Measurements from ENCODE around the gene MFSD2A.
"Not testable (repeated sequence)": the region's sequence is repeated elsewhere in the genome, so short reads cannot be mapped to it uniquely, and the experiment has no call there.

MFSD2A gene

DNA sequence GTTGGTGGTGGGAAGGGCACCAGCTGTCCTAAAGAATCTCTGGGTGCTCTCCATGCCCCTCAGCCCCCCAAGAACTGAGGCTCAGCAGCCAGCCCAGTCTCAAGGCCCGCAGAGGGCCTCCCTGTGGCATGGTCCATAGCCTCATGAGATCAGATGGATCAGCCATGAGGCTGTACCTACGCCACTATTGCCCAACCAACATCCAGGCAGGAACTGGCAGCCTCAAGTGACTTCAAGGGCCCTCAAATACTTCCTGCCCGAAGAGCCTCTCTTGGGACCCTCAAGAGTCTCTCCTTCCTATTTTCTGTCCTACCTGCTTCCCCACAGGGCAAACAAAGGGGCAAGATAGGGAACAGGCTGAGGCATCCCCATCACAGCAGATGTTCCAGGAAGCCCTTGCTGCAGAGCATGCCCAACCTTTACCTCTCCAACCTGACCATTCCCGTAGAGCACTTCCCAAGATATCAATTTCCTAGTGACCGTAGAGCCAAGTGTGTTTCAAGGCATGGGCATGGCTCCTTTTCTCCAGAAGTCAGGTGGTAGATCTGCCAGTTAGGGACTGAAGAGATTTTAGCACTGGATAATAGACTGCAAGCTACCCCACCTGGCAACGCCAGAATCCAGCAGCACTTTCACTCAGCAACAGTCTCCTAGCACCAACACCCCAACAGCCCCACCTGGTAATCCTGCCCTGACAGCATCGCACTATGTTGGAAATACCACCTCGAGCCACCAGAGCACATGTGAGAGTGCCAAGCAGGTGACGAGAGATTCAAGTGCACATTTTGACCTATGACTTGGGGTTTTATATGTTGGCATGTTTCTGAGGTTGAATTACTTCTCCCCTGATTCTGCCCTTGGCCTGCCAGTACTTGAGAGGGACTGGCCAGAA lies 13.7 kb upstream of the MFSD2A start:
- no peak for DNase-seq

DNA sequence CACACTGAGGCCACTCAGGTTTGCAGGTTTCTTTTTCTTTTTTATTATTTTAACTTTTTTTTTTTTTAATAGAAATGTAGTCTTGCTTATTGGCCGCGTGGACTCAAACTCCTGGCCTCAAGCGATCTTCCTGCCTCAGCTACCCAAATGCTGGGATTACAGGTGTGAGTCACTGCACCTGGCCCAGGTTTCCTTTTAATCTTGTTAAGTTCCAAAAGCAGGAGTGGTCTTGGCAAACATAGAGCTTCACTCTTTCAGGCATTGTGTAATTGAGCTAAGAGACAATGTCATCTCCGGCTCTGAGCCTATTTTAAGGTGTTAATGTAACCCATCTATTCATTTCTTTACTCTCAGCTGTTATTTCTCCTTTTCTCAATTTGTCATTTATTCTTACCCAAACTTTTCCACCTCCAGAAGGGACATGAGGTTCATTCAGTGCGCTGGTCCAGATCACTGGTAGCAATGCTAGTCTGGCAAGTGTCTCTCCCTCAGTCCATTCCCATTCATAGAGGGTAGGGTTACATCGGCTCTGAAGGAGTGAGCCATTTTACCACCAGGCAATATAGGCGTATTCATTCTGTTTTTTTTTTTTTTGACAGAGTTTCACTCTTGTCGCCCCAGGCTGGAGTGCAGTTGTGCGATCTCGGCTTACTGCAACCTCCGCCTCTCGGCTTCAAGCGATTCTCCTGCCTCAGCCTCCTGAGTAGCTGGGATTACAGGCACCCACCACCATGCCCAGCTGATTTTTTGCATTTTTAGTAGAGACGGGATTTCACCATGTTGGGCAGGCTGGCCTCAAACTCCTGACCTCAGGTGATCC lies 11.3 kb upstream of the MFSD2A start:
- no peak for DNase-seq

DNA sequence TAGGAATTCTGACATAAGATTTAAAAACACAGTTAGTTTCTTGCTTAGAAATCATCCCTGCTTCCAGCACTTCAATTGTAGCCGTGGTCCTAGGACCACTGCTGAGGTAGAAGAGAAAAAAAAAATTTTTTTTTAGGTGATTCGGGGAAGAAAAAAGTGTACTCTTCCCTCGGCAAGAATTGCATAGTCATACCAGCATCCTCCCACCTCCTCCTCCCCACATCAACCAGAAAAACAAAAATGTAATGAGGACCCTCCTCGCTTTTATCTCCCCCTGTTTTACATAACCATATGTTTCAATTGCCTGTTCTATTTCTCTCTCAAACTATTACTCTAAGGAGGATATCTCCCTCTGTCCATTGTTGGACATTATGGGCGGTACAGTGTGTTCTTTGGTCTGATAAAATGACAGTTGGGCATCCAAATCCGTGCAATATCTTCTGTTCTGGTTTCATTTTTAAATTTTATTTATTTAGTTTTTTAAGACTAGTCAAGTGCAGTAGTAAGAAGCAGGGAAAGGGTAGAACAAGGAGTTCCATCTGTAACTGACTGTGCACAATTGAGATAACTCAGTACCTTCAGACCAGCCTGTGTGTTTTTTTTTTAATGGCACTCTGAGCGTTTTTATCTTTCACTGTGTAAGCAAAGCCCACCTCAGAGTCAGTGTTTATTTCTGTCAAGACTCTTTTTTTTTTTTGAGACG lies 10.4 kb upstream of the MFSD2A start:
- no peak for DNase-seq

DNA sequence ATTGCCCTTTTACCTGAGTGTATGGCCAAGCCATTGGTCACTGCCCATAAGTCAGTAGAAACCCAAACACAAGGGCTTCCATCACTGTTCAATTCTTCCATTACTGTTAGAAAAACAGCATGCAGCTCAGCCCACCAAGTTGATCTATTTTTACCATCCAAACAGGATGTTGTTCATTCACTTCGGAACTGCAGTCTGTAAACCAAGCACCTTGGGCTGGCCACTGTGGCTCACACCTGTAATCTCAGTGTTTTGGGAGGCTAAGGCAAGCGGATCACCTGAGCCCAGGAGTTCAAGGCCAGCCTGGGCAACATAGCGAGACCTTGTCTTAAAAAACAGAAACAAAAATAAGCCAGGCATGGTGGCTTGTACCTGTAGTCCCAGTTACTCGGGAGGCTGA lies 8.7 kb upstream of the MFSD2A start:
- no peak for DNase-seq

DNA sequence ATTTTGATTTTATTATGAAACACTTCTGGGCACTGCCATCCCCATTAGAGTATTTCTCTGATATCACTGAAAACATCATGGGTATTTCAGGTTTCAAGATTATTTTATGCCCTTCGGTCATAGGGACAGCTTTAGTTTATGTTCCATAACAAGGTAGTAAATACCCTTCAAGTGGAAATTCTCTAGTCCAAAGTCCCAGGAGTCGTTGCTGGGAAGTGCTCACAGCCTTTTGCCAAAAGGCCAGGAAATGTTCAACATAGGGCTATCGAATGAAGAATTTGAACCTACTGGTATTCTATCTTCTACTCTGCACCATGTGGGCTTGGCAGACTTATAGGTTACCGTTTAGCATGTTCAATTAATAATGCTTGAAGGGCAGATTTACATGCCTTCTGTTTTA lies 7.7 kb upstream of the MFSD2A start:
- no peak for DNase-seq

DNA sequence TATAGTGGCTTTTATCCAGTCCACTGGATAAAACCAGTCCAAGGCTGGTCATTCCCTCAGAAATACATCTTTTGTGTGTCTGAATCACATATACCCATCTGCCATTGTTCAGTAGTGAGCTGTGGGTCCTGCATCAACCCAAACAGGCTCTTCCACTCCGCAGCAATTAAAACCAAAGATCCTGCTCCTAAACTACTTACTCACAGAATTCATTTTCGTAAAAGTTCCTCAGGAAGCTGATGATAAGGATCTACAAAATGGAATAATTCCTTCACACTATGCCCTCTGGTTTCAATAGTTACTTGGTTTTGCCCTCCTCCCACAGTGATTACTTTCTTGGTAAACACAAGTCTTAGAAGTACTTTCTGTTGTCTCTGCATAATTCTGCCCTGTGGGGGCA lies 5.1 kb upstream of the MFSD2A start:
- DNase-seq: no peak

DNA sequence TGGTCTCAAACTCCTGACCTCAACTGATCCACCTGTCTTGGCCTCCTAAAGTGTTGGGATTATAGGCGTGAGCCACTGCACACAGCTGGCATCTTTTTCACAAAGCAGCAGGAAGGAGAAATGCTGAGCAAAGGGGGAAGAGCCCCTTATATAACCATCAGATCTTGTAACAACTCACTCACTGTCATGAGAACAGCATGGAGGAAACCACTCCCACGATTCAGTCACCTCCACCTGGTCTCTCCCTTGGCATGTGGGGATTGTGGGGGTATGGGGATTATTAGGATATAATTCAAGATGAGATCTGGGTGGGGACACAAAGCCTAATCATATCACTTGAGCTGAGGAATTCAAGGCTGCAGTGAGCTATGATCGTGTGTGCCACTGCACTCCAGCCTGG lies 3.0 kb upstream of the MFSD2A start:
- DNase-seq: no peak

DNA sequence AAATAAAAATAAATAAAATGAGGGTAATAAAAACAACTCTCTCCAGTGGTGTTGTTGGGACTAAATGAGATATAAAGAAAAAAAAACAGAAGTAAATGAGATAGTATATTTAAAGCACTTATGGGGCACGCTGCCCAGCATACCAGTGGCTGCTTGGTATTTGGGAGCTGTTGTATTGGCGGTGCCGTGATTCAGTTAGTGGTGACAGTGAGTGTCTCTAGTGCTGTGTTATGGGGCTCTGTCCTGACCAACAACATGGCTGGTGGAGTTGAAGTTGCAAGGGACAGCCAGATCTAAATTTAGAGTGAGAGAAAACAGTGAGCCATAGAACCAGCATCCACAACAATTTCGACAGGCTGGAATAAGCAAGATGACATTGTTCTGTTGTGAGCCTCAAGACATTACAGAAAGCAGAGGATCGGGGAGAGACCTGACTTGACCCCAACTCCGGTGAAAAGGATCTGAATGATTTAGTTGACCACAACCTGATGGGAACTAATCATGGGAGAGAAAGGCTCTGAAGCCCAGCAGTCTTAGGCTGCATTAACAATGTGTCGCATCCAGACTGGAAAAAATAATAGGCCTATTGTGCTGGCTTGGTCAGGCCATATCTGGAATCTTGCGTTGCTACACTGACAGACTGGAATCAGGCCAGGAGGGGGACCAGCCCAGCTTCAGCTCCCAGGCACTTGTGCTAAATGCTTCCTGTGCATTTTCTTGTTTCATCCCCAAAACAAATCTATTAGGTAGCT lies 2.4 kb upstream of the MFSD2A start:
- DNase-seq: no peak

DNA sequence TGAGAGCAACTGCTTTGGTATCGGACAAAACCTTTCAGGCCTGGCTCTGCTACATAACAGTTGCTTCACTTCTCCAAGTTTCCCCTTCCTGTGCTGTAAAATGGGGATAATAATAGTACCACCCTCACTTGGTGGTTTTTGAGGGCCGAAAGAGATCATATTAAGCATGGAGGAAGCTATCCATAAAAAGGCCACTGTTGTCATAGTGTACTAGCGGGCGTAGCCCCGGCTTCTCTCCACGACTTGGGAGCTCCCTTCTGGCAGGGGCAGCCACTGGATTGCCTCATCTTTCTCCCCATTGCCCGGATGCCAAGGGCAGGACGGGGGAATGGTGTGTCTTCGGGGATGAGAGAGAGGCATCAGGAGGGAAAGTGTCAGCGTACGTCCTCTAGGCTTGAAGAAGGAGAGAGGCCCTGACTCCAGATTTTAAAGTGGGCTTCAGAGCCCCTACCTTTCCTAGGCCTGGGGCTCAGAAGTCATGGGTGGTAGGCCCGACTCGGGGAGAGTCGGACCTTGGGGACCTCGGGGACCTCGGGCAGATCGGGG lies 548 bp upstream of the MFSD2A start:
- DNase-seq: no peak

DNA sequence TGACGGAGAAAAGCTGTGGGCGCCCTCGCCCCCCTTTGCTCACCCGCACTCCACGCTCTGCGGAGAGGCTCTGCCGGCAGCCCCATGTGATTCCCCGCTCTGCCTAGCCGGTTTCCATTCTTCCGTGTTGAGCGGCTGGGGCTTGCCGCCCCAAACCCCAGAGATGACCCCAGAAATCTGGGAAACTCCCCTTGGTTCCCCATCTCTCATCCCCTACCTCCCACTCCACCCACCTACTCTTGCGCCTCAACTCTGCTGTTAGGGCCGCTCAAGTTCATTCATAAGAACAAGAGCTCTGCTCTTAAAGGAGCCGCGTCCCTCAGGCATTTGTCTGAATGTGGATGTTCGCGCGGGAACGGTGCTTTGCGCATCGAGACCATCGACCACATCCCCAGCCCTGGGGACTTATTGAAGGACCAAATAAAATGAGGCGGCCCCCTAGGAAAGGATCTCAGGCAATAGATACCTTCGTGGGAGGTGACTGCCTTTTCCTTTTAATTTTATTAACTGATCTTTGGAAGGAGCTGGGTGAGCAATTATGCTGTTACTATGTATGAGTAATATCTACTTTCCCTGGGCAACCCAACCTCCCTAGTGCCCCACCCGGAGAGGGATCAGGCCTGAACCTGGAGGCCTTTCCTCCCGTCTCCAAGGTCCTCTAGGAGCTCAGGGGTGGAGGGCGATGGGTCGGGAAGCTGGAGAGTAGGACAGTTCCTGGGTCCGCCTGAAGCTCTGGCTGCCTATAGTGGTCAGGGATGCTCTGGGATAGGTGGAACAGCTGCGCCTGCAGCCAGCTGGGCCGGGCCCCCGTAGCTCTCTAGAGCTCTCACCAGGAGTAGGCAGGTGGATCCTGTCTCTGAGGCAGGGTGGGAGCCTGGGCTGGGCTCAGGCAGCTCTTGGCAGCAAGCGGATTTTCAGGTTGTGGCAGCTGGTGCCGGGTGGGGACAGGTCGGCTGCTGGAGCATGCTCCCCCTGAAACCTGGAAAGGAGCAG lies 898 bp downstream of the MFSD2A start:
- peak; percentile 40 for DNase-seq

DNA sequence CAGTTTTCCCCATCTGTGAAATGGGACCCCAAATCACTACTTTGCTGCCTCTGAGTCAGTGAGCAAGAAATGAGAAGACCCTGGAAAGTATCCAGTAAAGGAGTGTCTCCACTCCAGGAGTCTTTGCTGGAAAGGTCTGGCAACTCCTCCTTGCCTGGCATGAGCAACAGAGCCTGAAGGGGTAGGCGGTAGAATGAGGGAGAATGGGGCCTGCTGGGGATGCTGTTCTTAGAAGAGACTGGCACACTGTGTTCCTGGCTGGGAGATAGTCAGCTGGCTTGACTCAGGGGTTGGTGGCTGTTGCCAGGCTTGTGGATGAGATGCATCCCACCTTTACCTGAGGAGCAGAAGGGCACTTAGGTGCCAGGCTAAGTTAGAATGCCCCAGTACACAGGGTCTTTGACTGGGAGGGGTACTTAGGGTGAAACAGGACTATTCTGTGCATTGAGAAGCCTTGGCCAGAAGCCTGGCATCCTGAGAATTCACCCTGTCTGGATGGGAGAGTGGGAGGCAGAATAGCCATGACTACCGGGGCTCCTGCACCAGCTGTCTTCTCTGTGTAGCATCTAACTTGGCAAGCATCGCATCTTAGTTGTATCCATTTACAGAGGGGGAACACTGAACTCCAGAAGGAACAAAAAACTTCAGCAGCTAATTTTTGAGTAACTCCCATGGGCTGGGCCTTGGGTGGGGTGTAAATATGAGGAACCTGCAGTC lies 2.5 kb downstream of the MFSD2A start:
- no peak for DNase-seq

DNA sequence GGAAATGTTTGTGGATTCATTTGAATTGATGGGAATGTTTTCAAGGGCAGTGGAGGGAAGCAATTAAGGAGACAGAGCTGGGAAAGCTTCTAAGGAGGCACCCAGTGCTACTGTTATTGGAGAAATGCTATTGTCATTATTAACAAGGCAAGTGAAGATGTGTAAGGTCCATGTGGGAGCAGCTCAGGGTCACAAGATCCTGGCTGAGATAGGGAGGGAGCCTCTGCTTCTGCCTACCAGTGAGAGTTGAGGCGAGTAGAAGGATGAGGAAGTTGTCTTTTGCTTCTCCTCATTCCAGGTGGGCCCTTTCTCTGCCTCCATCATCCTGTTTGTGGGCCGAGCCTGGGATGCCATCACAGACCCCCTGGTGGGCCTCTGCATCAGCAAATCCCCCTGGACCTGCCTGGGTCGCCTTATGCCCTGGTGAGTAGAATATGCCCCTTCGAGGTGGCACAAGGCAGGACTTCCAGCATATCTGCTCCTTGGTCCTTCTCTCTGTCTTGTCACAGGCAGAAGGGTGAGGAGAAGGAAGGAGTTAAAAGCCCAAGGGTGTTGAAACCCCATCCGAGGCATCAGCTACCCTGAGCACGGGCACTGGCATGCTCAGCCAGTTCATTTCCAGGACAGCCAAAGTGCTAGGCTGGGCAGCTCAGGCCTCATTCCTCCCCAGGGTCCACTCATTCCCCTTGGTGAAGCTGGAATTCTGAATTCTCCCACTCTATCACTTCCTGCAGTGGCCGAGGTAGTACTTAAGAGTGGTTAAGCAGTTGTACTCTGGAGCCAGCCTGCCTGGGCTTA lies 3.7 kb downstream of the MFSD2A start:
- no peak for DNase-seq

DNA sequence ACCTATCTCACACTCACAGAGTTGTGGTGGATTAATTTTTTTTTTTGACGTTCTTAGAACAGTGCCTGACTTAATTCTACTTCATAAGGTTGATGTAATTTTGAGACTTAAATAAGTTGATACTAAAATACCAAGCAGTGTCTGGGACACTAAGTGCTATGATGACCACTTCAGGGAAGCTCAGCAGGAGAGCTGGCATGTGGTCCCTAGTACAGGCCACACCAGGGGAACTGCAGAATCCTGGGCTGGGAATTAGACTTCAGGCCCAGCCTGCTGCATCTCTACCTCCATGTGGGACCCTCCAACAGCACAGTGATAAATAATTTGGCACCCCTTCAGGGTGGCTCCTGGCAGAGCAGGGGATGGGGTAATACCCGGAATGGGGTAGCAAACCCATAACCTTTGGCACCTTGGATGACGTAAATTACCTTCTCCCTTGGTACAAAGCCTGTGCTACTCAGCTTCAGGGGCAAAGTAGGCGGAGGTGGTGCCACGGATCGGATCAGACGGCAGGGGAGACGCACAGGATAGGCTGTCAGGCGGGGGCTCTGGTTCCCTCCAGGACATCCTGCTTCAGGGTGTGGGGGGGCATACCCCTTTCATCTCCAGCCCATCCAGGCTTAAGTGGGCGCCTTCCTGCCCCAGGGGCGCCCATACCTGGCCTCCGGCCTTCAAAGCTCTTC lies 4.8 kb downstream of the MFSD2A start:
- DNase-seq: no peak

DNA sequence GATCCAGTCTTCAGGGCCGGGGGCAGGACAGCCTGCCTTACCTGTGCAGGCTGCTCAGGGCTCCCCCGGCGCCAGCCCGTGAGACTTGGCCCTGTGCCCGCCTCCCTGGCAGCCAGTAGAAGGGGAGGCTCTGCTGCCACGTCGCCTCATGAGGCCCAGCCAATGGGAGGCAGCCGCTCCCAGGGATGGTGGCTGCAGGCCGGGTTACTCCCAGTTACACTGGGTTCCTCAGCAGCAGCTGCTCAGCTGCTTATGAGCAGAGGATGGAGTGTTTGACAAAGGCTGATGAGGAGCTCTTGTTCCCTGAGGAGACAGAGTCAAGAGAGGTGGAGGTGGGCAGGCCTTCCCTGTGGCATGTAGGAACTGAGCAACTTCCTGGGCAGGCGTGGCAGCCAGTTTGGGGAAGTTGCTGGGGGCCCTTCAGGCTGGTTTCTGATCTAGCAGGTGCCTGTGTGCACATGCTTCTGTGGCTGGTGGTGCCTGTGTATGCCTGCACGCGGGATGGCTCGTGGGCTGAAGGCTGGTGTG lies 5.5 kb downstream of the MFSD2A start:
- DNase-seq: peak; percentile 53

DNA sequence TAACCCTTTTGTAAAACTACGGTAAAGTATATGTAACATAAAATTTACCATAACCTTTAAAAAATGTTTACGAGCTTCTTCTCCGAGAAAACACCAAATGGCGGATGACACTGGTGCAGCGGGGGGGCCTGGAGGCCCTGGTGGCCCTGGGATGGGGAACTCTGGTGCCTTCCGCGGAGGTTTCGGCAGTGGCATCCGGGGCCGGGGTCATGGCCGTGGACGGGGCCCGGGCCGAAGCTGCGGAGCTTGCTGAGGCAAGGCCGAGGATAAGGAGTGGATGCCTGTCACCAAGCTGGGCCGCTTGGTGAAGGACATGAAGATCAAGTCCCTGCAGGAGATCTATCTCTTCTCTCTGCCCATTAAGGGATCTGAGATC lies 7.5 kb downstream of the MFSD2A start:
- DNase-seq: no peak

DNA sequence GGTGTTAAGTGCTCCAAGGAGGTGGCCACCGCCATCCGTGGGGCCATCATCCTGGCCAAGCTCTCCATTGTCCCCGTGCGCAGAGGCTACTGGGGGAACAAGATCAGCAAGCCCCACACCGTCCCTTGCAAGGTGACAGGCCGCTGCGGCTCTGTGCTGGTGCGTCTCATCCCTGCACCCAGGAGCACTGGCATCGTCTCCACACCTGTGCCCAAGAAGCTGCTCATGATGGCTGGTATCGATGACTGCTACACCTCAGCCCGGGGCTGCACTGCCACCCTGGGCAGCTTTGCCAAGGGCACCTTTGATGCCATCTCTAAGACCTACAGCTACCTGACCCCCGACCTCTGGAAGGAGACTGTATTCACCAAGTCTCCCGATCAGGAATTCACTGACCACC lies 8.0 kb downstream of the MFSD2A start:
- not testable (repeated sequence) for DNase-seq

DNA sequence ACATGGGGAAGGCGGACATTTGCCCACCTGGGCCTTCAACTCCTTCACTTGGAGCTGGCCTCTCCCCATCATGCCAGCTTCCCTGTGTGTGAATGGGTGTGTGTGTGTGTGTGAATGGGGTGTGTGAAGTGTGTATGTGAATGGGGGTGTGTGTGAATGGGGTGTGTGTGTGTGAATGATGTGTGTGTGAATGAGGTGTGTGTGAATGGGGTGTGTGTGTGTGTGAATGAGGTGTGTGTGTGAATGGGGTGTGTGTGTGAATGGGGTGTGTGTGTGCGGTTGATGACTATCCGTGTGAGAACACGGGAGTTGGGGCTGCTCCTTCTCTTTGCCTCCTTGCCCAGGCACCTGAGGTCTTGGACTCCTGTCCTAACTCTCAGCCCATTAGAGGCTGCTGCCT lies 9.6 kb downstream of the MFSD2A start:
- no peak for DNase-seq

DNA sequence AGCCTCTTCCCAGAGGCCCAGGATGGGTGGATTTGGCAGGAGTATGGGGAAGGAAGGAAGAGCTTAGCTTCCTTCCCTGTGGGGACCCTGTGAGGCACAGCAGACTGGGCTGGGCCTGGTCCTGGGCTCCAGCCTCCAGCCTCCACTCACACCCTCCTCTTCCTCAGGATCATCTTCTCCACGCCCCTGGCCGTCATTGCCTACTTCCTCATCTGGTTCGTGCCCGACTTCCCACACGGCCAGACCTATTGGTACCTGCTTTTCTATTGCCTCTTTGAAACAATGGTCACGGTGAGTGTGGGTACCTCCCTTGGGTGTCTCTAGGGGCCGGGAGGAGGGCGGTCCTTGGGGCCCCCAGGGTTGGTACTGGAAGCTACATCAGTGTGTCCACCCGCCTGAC lies 10.1 kb downstream of the MFSD2A start:
- DNase-seq: no peak

DNA sequence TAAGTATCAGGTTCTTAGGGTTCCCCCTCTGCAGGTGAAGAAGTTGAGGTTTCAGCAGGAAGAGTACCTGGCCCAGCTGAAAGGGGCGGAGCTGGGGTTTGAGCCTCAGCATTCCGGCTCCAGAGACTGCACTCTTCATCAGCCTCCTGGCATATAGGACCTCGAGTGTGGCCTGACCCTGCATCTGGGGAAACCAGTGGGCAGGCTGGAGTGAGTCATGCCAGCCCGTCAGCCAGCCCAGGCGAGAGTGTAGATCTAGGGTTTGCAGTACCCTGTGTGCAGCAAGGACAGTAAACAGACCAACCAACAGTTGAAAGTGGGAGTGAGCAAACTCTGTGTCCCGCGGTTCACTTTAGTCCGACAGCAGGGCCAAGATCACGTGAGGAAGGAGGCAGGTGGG lies 14.1 kb downstream of the MFSD2A start:
- DNase-seq: no peak

Data from CD4-positive, alpha-beta T cell treated with Interleukin-17A for 4 hours (primary cell).